Measurements from ENCODE around the gene KCNK10.

DNA sequence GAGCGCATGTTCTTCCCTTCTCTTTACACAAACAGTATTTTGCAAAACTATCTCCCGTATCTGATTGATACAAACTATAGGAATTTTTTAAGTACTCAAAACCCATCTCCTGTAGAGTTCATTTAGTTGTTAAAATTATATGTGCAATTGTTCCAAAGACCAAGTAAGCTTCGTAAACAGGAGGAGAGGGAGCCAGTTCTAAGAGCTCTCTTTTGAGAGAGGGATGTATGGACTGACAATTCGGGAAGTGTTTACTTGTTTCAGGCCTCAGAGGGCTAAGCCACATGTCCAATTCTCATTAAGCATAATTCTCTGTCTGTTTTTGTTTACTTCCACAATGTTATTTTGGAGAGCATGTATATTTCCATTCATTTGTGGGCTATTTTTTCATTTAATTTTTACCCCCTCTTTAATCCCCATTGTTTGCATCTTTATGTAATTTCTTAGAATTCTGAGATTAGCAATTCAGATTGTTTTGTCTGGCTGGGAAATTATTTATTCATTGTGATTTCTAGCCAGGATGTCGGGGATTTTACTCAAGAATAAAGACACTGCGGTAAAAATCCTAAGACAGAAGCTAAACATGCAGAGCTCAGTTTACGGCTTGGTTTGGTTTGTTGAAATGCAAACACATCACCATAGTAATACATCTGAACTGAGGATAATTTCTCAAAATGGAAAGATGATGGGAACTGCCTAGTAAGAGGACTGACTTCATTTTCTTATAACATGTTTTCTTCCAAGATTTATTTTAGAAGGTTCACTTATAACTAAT is 126.8 kb downstream of the KCNK10 start:
- TF ChIP-seq, protein P1, sequence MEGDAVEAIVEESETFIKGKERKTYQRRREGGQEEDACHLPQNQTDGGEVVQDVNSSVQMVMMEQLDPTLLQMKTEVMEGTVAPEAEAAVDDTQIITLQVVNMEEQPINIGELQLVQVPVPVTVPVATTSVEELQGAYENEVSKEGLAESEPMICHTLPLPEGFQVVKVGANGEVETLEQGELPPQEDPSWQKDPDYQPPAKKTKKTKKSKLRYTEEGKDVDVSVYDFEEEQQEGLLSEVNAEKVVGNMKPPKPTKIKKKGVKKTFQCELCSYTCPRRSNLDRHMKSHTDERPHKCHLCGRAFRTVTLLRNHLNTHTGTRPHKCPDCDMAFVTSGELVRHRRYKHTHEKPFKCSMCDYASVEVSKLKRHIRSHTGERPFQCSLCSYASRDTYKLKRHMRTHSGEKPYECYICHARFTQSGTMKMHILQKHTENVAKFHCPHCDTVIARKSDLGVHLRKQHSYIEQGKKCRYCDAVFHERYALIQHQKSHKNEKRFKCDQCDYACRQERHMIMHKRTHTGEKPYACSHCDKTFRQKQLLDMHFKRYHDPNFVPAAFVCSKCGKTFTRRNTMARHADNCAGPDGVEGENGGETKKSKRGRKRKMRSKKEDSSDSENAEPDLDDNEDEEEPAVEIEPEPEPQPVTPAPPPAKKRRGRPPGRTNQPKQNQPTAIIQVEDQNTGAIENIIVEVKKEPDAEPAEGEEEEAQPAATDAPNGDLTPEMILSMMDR (IDR thresholded peaks at IDR 0.05): no peak
- TF ChIP-seq POLR2AphosphoS5 (IDR thresholded peaks at IDR 0.05) (no peak), POLR2A (IDR thresholded peaks at IDR 0.05) (no peak)

Measured in sigmoid colon (tissue), 4 donors.